Measurements from ENCODE around the gene MPZL1. TPM values are rescaled to one million over a fixed set of nuclear protein-coding genes. Genes with fewer than 3 reads are reported as not detected.
A peak's percentile ranks its signal among the peaks of the same experiment; 100 is the strongest.

The MPZL1 gene
- total and polyA plus RNA-seq, 12 donors, result 12.8 to 52.5 (median 24.6) TPM

GRCh38 chr1:167791281-167792187, 69.8 kb downstream of the MPZL1 start:
- Histone ChIP-seq H3K9me3 (no peaks in the 10 kb centered on the region), H3K27ac (peak overlapping the region in 8 of 10 donors; percentile 3 to 60 (median 46)), H3K27me3 (no peaks in the 10 kb centered on the region), H3K36me3 (peaks cover 0 to 48% (median 10%) of the 10 kb centered on the region in 9 donors), H3K4me3 (no peak overlapping the region), H3K4me1 (peaks cover 6 to 35% (median 18%) of the 10 kb centered on the region in 9 donors)
- DNase-seq (peak in 1 of 2 donors; percentile 50), ATAC-seq (peak; percentile 23 to 72 (median 43))
- 56 to 67% methylated on average over 5 of the region's 5 CpGs for WGBS, 2 donors
- peak in 1 of 9 donors; percentile 20 for TF ChIP-seq CTCF (IDR thresholded peaks at IDR 0.05)
- intact Hi-C loops (cut with DNase I), result no loop called here

- WGBS, 2 donors, result 84 to 92% methylated on average over 4 of the region's 4 CpGs
- DNase-seq, result no peak
Measured at GRCh38 chr1:167792188-167792565, 70.4 kb downstream of the MPZL1 start.

DNA sequence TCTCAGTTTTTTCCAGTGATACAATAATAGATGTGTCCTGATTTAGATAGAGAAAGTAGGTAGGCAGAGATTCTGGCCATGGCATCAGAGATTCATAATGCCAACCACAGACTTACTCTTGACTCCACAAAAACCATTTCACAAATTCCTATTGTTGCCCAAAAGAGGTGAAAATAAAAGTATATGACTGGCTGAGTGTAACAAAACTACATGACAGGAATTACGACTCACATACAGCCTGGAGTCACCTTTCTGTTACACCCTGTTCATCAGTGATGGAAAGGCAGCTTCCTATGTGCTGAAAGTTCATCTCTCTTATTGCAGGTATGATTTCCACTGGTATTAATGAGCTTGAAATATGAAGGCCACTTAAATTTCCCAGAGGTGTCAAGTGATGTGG, 72.3 kb downstream of the MPZL1 start:
- H3K36me3 ChIP-seq, result peaks cover 0 to 23% (median 8%) of the 10 kb centered on the region in 9 donors
- 100% methylated on average over 1 of the region's 1 CpG for WGBS, 2 donors
- no peaks in the 10 kb centered on the region for H3K9me3 ChIP-seq
- ATAC-seq (no peak), DNase-seq (no peak)
- peak overlapping the region in 1 of 10 donors; percentile 85 for H3K27ac ChIP-seq
- intact Hi-C loops (cut with DNase I), result no loop called here
- peaks cover 10 to 50% (median 32%) of the 10 kb centered on the region in 9 donors for H3K4me1 ChIP-seq
- TF ChIP-seq CTCF (IDR thresholded peaks at IDR 0.05), result no peak
- no peak overlapping the region for H3K4me3 ChIP-seq
- H3K27me3 ChIP-seq, result no peaks in the 10 kb centered on the region

More at GRCh38 chr1:167792188-167792565, 70.4 kb downstream of the MPZL1 start:
- Histone ChIP-seq H3K27me3 (no peaks in the 10 kb centered on the region), H3K36me3 (peaks cover 0 to 41% (median 10%) of the 10 kb centered on the region in 9 donors), H3K27ac (peak overlapping the region in 2 of 10 donors; percentile 13 to 44), H3K4me1 (peaks cover 10 to 41% (median 24%) of the 10 kb centered on the region in 9 donors), H3K9me3 (no peaks in the 10 kb centered on the region), H3K4me3 (no peak overlapping the region)
- TF ChIP-seq CTCF (IDR thresholded peaks at IDR 0.05), result no peak
- ATAC-seq, result peak in 3 of 8 donors; percentile 7 to 49 (median 20)
- intact Hi-C loops (cut with DNase I), result no loop called here

DNA sequence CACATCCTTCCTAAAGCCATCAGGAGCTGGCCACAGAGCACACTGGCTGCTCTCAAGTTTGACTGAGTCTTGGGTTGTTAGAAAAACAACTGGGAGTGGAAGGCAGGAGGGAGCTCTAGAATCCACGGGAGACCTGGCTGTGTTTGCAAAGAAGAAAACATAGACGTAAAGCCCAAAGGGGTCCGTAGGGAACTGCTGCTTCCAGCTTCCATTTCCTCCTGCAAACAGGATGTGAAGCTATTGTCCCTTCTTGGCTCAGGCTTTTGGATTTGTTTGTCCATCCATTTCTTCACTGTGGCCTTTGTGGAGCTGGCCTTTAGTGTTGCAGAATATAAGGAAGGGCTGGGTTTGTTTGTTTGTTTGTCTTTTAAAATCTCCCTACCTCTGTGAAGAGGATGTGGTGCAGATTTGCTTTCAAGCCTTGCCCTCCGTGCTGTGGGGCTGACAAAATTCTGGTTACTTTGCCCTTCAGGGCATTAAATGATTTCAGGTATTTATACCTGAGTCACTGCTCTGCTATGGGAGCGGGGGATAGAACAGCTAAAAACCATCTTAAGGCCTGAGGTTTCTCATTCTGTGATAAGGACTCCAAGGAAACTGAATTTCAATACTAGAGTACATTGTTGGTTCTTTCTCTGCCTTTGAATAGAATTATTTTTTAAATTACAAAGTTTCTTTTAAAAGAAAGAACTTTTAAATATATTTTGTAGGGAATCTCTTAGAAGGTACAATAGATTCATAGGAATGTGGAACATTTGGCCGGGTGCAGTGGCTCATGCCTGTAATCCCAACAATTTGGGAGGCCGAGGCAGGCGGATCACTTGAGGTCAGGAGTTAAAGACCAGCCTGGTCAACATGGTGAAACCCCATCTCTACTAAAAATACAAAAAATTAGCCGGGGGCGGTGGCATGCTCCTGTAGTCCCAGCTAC, 74.3 kb downstream of the MPZL1 start:
- intact Hi-C loops (cut with DNase I), result loop anchor here in 1 of 10 donors (5.0 kb wide), 1 partner anchor 39 kb away; no protein-coding TSS in a partner anchor
- no peak overlapping the region for H3K4me3 ChIP-seq
- WGBS, 2 donors, result 61 to 70% methylated on average over 10 of the region's 10 CpGs

More for the DNA sequence above, 74.3 kb downstream of the MPZL1 start:
- no peak for TF ChIP-seq CTCF (IDR thresholded peaks at IDR 0.05)
- Histone ChIP-seq H3K9me3 (no peaks in the 10 kb centered on the region), H3K4me1 (peaks cover 10 to 47% (median 32%) of the 10 kb centered on the region in 9 donors), H3K27ac (peak overlapping the region; percentile 59 to 86 (median 78)), H3K27me3 (no peaks in the 10 kb centered on the region), H3K36me3 (peaks cover 0 to 2% (median 0%) of the 10 kb centered on the region in 9 donors)
- peak; percentile 4 to 67 (median 56) for ATAC-seq
- peak in 1 of 2 donors; percentile 66 for DNase-seq
